GM10847 (cell line): ENCODE measurements around the gene AATK.

ENCODE experiments used
- POLR2A ChIP-seq: IDR thresholded peaks from 2 replicates; pipeline ENCODE4 v1.6.1; 2011; ENCODE audit not compliant: insufficient read length; ENCODE audit errors: extremely low read depth

AATK gene, protein sequence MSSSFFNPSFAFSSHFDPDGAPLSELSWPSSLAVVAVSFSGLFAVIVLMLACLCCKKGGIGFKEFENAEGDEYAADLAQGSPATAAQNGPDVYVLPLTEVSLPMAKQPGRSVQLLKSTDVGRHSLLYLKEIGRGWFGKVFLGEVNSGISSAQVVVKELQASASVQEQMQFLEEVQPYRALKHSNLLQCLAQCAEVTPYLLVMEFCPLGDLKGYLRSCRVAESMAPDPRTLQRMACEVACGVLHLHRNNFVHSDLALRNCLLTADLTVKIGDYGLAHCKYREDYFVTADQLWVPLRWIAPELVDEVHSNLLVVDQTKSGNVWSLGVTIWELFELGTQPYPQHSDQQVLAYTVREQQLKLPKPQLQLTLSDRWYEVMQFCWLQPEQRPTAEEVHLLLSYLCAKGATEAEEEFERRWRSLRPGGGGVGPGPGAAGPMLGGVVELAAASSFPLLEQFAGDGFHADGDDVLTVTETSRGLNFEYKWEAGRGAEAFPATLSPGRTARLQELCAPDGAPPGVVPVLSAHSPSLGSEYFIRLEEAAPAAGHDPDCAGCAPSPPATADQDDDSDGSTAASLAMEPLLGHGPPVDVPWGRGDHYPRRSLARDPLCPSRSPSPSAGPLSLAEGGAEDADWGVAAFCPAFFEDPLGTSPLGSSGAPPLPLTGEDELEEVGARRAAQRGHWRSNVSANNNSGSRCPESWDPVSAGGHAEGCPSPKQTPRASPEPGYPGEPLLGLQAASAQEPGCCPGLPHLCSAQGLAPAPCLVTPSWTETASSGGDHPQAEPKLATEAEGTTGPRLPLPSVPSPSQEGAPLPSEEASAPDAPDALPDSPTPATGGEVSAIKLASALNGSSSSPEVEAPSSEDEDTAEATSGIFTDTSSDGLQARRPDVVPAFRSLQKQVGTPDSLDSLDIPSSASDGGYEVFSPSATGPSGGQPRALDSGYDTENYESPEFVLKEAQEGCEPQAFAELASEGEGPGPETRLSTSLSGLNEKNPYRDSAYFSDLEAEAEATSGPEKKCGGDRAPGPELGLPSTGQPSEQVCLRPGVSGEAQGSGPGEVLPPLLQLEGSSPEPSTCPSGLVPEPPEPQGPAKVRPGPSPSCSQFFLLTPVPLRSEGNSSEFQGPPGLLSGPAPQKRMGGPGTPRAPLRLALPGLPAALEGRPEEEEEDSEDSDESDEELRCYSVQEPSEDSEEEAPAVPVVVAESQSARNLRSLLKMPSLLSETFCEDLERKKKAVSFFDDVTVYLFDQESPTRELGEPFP (N-terminal part only)

DNA sequence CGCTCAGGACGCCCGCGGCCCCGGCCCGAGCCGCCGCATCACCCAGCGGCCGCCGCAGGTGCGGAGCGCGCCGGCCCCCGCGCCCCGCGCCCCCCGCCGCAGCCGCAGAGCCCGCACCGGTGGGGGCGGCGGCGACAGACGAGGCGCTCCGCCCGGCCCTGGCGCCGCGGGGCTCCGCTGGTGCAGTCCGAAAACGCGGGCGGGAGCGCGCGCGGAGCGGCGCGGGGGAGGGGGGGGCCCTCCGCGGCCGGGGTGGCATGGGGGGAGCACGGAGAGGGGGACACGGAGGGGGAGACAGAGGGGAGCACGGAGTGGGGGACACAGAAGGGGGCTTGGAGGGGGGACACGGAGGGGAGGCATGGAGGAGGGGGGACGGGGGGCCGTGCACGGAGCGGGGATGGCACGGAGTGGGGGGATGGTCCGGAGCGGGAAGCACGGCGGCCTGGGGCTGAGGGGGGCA is at the start of gene AATK:
AATK (minus strand) TSS at position 189 of the 460 bp plus-strand sequence. CDS start 229 bp downstream, outside the sequence.
- no peak for TF ChIP-seq POLR2A

DNA sequence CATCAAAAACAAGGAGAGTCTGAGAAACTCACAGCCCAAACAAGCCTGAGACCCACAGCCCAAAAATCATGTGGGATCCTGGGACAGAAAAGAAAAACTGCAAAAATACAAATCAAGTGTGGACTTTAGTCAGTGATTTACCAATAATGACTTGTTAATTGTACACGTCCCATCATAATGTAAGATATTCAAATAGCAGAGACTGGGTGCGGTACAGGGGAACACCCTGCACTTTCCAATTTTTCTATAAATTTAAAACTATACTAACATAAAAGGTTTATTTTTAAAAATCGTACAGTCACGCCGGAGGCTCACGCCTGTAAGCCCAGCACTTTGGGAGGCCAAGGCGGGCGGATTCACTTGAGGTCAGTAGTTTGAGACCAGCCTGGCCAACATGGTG is 48.0 kb upstream of the AATK start:
- TF ChIP-seq POLR2A, result no peak

DNA sequence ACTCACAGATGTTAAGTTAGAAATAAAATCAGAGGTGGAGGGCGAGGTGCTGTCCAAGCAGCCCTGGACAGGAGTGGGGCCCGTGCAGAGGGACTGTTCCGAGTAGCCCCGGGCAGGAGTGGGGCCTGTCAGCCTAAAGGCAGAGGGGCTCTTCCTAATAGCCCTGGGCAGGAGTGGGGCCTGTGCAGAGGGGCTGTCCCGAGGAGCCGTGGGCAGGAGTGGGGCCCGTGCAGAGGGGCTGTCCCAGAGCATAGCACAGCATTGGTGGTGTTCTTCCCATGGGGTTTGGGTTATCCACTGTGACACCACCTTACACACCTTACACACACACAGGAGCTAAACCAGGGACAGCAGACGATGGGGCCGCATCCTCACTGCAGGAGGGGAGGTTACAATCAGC is 46.3 kb upstream of the AATK start:
- TF ChIP-seq POLR2A, result no peak

DNA sequence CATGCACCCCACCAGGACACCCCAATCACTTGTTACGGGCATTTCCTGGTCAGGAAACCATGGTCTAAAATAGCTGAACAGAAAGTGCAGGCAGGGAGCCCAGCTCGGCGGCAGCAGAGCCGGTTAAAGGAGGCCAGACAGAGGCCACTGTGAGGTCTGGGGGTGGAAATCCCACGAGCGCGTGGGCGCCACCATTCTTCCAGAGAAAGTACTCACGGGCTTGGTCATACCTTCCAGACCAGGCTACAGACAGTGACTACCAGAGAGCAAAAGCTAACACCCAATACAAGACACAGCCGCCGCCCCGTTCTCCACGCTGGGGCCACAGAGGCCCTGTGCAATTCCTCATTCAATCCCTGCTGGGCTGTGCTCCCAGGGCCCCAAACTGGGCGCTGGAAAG is 44.8 kb upstream of the AATK start:
- TF ChIP-seq POLR2A, result no peak

DNA sequence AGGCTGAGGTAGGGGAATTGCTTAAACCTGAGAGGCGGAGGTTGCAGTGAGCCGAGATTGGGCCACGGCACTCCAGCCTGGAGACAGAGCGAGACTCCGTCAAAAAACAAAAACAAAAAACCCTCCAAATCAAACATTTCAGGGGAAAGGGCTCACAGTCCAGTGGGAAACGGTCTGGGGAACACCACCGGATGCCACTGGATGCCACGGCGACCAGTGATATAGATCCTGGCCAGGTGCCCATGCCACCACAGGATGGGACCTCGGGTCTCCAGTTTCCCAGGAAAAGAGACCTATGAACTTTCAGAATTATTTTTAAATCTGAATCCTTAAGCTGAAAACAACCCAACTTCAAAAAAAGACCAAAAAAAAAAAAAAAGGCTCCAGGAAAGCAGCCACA is 44.4 kb upstream of the AATK start:
- no peak for TF ChIP-seq POLR2A

DNA sequence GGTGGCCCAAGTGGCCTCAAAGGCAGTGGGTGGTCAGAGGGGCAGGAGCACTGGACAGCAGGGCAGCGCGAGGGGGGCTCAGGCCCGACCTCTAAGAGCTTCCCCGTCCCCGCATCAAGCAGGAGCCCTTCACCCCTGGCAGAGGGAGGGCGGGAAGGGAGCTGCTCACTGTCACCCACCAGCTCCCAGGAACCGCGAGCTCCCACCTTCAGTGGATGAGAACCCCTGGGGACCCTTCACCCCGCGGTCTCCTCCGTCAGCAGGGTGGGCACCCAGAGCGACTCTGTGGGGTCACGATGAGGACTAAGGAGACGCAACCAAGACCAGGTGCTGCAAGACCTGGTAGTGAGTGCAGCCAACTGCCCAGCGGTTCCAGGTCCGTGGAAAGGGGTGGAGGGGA is 43.1 kb upstream of the AATK start:
- no peak for TF ChIP-seq POLR2A

DNA sequence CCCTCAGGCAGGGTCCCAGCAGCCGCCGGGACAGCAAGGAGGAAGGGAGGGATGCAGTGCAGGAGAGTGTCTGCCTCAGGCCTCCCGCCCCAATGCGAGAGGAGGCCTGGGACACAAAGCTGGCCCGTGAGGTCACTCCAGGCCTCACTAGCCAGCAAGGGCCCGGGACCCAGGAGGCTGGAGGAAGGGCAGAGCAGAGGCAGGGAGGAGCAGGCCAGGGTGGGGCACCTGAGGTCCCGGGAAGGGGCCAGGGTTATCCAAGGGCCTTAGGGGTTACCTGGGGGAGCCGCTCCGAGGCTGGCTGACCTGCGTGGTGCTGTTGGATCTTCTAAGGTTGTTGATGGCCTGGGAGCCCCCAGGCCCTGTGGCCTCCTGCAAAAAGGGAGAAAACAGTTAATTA is 42.6 kb upstream of the AATK start:
- TF ChIP-seq POLR2A, result no peak

DNA sequence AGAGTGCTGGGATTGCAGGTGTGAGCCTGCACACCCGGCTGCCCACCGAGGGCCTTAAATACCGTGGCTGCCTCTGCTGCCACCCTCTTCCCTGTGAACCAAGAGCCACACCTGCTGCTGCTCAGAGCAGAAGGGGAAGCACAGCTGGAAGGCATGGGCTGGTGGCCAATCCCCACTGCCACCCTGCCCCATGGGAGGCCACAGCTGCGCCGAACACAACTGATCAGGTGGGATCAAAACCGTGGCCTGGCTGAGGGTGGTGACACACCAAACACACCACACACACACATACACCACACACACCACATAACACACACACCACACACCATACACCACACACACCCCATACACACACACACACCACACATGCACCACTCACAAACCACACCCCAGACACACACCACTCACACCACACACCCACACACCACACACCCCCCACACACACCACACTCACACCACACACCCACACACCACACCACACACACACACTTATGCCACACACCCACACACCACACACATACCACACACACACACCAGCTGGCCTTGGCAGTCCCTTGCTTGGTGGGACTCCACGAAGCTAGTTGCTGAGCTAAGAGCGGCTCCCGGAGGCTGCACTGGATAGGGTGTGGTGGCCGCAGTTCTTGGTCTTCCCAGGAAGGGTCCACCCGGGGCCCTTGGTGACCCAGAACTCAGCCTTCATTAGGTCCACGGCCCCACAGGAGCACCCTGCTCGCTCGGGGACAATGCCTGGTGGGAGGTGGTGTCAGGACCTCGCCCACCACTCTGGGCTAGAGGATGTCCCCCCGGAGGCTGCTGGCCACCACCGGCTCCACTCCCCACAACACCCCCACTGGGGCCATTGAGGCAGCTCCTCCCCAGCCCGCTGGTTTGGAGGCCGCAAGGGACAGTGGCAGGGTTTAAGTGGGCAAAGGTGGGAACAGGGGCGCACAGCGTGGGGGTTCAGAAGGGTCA is 41.9 kb upstream of the AATK start:
- TF ChIP-seq POLR2A, result no peak

DNA sequence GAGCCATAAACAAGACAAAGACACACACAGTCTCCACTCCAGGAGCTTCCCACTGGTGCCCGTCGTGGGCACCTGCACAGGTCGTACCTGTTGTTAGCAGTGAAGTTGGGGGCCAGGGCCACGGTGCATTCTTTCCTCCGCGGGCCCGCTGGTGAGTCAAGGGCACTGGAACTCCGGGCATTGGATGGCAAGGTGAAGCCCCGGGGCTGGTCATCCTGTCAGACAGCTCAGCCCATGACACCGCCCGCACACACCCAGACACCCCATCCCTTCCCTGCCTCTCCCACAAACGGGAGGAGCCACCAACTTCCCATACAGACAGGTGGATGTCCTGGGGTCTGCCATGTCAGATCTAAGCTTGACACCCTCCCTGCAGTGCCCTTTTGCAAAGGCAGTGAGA is 40.6 kb upstream of the AATK start:
- TF ChIP-seq POLR2A, result no peak

DNA sequence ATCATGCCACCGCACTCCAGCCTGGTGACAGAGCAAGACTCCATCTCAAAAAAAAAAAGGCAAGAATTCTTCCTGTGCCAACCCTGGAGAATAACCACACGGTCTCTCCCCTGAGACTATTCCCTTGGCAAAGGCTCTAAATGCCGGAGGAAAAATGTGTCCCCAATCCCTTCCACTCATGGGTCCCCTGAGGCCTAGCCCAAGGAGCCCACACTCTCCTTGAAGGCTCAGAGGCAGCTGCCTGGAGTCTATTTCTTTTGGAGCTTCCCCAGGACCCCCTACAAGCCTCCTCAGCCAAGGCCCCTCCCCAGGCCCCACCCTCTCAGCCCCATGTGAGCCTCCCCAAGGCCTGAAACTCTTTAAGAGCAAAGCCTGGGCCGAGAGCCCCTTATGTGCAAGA is 40.1 kb upstream of the AATK start:
- TF ChIP-seq POLR2A, result no peak

DNA sequence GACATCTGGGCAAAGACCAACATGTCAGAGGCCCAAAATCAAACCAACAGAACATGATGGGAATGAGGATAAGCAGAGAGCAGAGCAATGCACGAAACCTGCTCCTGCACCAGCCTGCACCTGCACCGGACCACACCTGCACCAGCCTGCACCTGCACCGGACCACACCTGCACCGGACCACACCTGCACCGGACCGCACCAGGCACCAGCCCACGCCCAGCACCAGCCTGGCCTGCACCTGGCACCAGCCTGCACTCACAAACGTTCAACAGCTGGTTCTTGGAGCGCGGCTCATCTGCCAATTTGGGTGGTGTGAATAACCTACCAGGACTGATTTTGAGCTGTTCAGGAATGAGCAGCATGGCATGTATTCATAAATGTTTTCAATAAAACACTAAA is 38.6 kb upstream of the AATK start:
- TF ChIP-seq POLR2A, result no peak

DNA sequence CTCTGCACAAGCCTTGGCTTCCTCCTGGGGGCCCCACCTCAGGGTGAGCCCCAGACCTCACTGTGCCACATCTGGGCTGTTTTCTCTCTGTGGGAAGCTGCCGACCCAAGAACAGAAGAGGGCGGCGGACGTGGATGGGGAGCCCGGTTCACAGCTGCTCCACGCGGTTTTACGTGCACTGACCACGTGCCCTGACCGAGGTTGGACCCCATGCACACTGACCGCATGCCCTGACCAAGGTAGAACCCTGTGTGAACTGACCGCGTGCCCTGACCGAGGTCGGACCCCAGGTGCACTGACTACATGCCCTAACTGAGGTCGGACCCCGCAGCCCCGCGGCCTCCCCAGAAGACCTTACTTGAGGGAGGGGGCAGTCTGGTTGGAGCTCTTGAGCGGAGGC is 37.1 kb upstream of the AATK start:
- no peak for TF ChIP-seq POLR2A

DNA sequence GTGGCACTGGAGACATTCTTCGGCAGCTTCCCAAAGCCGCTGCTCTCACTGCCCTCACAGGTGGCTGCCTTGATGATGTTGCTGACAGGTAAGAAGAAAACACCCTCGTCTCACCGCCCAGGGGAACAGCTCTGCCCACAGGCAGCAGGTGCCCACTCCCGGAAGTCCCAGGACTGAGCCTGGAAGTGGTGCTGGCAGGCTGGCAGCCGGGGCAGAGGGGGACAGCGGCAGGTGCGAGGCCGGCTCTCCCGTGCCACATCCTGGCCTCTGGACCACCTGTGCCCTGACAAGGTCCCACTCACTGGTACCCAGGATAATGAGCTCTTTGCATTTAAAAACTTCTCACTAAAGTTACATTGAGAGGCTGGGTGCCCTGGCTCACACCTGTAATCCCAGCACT is 36.3 kb upstream of the AATK start:
- TF ChIP-seq POLR2A, result no peak
